ENCODE measurements around the gene CLDN25. TPM values are rescaled to one million over a fixed set of nuclear protein-coding genes. Genes with fewer than 3 reads are reported as not detected.
"Not testable (repeated sequence)": the region's sequence is repeated elsewhere in the genome, so short reads cannot be mapped to it uniquely, and the experiment has no call there.

Gene CLDN25
- total RNA-seq, 1 donor from 2014 or later = not detected

GRCh38 chr11:113782134-113782533 lies 2.5 kb downstream of the CLDN25 start:
- intact Hi-C loops (cut with micrococcal nuclease) = no loop called here
- Mint-ChIP-seq H3K4me1 (no peaks in the 10 kb centered on the region), H3K4me3 (no peak overlapping the region), H3K36me3 (ENCODE audit: low read depth) (no peaks in the 10 kb centered on the region), H3K27me3 (peaks cover 39% of the 10 kb centered on the region), H3K9me3 (no peaks in the 10 kb centered on the region), H3K27ac (no peak overlapping the region)
- ATAC-seq (ENCODE audit: low read depth) (no peak), DNase-seq (no peak)
- POLR2A ChIA-PET = no interaction called here
- CTCF ChIA-PET = interaction anchor here (0.6 kb wide), 1 partner anchor 14 kb away, joined by 3 read pairs; no protein-coding TSS in a partner anchor
- TF ChIP-seq CTCF (IDR thresholded peaks at IDR 0.05) = no peak

- intact Hi-C loops (cut with micrococcal nuclease); CTCF ChIA-PET; DNase-seq; H3K4me3 Mint-ChIP-seq; H3K9me3 Mint-ChIP-seq; H3K36me3 Mint-ChIP-seq (ENCODE audit: low read depth); POLR2A ChIA-PET; ATAC-seq (ENCODE audit: low read depth); H3K27ac Mint-ChIP-seq; H3K4me1 Mint-ChIP-seq: not testable (repeated sequence)
- H3K27me3 Mint-ChIP-seq = peaks cover 18% of the 10 kb centered on the region
Observed at GRCh38 chr11:113789016-113789415, 9.4 kb downstream of the CLDN25 start.

- no peak for TF ChIP-seq CTCF (IDR thresholded peaks at IDR 0.05)
- peaks cover 15% of the 10 kb centered on the region for H3K27me3 Mint-ChIP-seq
- intact Hi-C loops (cut with micrococcal nuclease) = no loop called here
- ChIA-PET CTCF (no interaction called here), POLR2A (no interaction called here)
- no peak overlapping the region for H3K27ac Mint-ChIP-seq
- ATAC-seq (ENCODE audit: low read depth) (no peak), DNase-seq (no peak)
- no peaks in the 10 kb centered on the region for H3K36me3 Mint-ChIP-seq (ENCODE audit: low read depth)
- no peaks in the 10 kb centered on the region for H3K9me3 Mint-ChIP-seq
- no peaks in the 10 kb centered on the region for H3K4me1 Mint-ChIP-seq
- H3K4me3 Mint-ChIP-seq = no peak overlapping the region
Observed at GRCh38 chr11:113789675-113790320, 10.2 kb downstream of the CLDN25 start.

GRCh38 chr11:113796663-113797259 lies 17.2 kb downstream of the CLDN25 start:
- H3K36me3 Mint-ChIP-seq (ENCODE audit: low read depth) = peaks cover 36% of the 10 kb centered on the region
- no peak overlapping the region for H3K4me3 Mint-ChIP-seq
- ChIA-PET POLR2A (interaction anchor here (0.6 kb wide), 1 partner anchor 66 kb away, joined by 3 read pairs; no protein-coding TSS in a partner anchor), CTCF (interaction anchor here (0.5 to 4.7 kb wide), 15 partner anchors 9 to 490 kb away, joined by 3 to 19 read pairs (median 4); no protein-coding TSS in a partner anchor)
- intact Hi-C loops (cut with micrococcal nuclease) = loop anchor here (1.0 to 2.0 kb wide), 2 partner anchors 24 to 491 kb away; partner anchors contain the start of gene ZW10
- H3K9me3 Mint-ChIP-seq = no peaks in the 10 kb centered on the region
- no peak overlapping the region for H3K27ac Mint-ChIP-seq
- ATAC-seq (ENCODE audit: low read depth) (peak; percentile 60), DNase-seq (no peak)
- no peaks in the 10 kb centered on the region for H3K27me3 Mint-ChIP-seq
- peak; percentile 32 for TF ChIP-seq CTCF (IDR thresholded peaks at IDR 0.05)
- no peaks in the 10 kb centered on the region for H3K4me1 Mint-ChIP-seq

- no peak for ATAC-seq (ENCODE audit: low read depth)
- no peak overlapping the region for H3K4me3 Mint-ChIP-seq
- DNase-seq = no peak
- peaks cover 1% of the 10 kb centered on the region for H3K4me1 Mint-ChIP-seq
- no peaks in the 10 kb centered on the region for H3K27me3 Mint-ChIP-seq
- POLR2A ChIA-PET = no interaction called here
- intact Hi-C loops (cut with micrococcal nuclease) = no loop called here
- no peaks in the 10 kb centered on the region for H3K9me3 Mint-ChIP-seq
- H3K27ac Mint-ChIP-seq = no peak overlapping the region
- H3K36me3 Mint-ChIP-seq (ENCODE audit: low read depth) = peaks cover 79% of the 10 kb centered on the region
- CTCF ChIA-PET = interaction anchor here (0.7 to 1.3 kb wide), 2 partner anchors 458 to 460 kb away, joined by 3 to 7 read pairs; no protein-coding TSS in a partner anchor
- no peak for TF ChIP-seq CTCF (IDR thresholded peaks at IDR 0.05)
Observed at GRCh38 chr11:113802621-113803020, 23.0 kb downstream of the CLDN25 start.

All from activated B cell treated with CpG ODN at 0.5 μM for 24 hours (primary cell).